GM18870 (cell line): ENCODE measurements around the gene KCNQ4.

Experiments used
- ATAC-seq: cut with Tn5 transposase; IDR thresholded peaks from one replicate; pipeline ENCODE4 v1.9.1; 2021; ENCODE audit warnings: moderate library complexity; ENCODE audit not compliant: unreplicated experiment

KCNQ4 gene

GRCh38 chr1:40794974-40795715, 11.6 kb downstream of the KCNQ4 start:
- no peak for ATAC-seq

- ATAC-seq: no peak
Measured at GRCh38 chr1:40795811-40796586, 12.4 kb downstream of the KCNQ4 start.

DNA sequence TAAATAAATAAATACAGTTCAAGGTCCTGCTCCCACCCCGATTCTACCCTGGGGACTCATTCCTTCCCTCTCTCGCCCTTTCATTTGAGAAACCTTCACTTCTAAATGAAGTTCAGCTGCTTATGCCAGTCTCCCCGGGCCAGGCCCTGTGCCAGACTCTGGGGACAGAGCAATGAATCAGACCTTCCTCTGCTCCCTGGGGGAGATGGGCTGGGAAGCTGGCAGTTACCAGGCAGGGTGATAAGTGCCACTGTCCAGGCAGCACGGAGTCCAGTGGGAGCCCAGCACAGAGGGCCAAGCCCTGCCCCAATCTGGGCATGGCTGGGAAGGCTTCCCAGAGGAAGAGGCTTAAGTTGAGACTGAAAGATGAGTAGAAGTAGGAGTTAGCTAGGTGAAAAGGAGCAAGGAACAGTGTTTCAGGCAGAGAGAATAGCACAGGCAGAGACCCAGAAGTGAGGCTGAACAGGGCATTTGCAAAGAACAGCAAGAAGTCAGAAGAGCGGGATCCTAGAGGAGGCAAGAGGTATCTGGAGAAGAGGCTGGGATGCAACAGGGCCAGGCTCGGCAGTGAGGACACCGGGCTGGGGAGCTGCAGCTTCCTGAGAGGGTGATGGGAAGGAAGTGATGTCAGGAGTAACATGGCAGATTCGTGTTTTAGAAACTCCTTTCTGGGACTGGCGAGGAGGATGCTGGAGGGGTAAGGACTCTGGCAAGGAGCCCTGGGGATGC, 13.5 kb downstream of the KCNQ4 start:
- ATAC-seq: no peak

DNA sequence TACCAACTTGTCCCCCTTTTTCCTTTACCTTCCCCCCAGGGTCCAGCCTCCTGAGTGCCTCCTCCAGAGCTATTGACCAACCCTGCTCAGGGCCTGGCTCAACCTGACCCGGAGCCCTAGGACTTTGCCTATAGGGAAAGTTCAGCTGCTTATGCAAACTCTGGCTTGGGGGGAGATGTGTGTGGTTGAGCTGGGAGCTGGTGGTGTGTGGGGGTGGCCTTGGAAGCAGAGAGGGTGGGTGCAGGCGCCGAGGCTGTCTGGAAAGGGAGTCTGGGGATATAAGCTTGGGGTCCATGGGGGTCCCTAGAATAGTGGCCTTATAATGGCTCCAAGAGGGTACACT, 14.1 kb downstream of the KCNQ4 start:
- no peak for ATAC-seq

DNA sequence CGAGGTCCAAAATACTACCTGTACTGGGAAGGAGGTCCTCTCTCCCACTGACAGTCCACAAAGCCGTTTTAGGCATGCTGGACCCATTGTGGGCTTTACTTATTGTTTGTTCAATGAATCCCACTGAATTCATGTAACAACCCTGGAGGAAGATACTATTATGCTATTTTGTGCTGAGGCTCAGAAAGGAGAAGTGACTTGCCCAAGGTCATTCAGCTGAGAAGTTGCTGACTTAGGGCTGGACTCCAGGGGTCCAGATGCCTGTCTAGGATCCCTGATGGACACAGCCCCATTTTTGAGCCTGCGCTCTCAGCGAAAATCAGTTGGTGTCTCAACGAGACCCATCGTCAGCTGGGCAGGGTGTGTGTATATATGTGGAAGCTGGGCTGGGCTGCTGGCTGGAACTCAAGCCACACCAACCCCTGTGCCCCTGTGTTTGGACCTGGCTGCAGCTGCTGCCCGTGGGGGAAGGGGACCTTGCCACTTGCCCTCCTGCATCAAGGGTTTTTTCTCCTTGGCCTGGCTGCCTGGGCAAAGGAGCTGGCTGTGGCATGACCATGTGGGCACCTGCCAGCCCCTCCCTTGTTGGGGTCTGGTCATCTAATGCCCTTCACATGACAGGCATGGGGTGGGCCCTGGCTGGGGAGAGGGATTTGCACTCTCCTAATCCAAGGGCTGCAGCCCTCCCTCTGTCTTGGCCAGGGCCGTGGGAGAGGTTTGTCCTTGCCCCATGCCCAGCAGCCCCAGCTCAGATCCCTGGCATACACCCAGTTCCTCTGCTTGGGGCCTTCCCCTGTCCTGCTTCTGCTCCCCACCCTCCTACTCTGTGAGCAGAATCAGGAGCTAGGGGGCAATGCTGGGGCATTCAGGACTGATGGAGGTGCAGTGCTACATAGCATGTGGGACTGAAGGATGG, 15.0 kb downstream of the KCNQ4 start:
- no peak for ATAC-seq

GRCh38 chr1:40799351-40799867, 15.8 kb downstream of the KCNQ4 start:
- no peak for ATAC-seq

GRCh38 chr1:40801742-40802077, 18.1 kb downstream of the KCNQ4 start:
- no peak for ATAC-seq

DNA sequence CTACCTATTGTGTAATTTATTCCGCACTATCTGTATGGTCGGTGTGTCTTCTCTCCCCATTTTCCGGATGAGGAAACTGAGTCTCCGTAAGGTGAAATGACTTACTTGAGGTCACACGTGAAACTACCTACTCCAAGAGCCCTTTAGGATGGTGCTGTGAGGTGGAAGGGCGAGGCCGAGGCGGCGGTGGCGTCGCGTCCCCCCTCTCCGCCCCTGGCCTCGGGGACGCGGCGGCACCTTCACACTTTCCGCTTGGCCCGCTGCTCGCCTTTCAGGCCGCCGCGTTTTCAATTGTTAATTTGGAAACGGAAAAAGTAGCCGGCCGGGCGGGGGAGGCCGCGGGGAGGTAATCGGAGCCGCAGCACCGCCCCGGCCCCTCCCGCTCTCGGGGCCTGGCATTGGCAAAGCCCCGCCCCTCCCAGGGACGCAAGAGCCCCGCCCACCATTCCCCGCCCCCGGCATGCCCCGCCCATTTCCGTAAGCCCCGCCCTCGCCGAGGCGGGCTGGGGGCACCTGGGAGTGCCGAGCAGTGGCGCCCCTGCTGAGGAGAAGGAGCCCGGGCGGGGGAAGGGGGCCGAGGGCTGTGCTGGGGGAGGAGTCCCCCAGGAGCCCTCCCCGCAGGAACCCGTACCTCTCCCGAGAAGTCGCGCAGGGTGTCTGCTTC, 18.6 kb downstream of the KCNQ4 start:
- no peak for ATAC-seq

DNA sequence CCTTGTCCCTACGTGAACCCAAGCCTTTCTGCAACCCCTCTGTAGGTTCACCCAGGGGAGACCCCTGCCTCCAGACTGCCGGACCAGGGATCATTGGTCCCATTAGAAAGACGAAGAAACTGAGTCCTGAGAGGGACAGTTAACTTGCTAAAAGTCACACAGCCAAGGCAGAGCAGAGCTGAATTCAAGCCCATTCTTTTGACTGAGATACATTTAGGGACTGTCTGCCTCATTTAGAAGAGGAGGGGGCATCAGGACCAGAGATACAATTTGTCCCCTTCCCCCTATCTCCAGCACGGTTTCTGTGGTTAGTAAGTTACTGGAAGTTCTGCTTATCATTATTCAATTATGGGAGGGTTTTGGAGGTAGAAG, 19.1 kb downstream of the KCNQ4 start:
- no peak for ATAC-seq

- no peak for ATAC-seq
Measured at GRCh38 chr1:40803447-40803846, 19.9 kb downstream of the KCNQ4 start.

DNA sequence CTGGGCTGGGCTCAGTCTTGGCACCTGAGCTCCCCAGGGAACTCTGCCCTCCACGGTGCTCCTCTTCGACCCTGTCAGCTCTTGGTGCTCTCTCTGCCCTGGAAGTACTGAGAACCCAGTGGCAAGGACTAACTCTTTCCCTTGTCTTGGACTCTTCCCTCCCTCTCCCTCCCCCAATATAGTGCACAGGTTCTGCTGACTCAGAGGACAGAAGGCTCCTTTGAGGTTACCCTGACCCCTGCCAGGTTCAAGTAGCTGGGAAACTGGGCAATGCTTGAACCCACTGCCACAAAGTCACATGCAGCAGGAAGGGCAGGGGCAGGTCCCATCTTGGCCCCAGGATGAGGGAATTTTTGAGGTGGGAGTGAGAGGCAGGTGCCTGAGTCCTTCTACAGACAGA, 20.3 kb downstream of the KCNQ4 start:
- no peak for ATAC-seq

- no peak for ATAC-seq
Measured at GRCh38 chr1:40806240-40806639, 22.7 kb downstream of the KCNQ4 start.

DNA sequence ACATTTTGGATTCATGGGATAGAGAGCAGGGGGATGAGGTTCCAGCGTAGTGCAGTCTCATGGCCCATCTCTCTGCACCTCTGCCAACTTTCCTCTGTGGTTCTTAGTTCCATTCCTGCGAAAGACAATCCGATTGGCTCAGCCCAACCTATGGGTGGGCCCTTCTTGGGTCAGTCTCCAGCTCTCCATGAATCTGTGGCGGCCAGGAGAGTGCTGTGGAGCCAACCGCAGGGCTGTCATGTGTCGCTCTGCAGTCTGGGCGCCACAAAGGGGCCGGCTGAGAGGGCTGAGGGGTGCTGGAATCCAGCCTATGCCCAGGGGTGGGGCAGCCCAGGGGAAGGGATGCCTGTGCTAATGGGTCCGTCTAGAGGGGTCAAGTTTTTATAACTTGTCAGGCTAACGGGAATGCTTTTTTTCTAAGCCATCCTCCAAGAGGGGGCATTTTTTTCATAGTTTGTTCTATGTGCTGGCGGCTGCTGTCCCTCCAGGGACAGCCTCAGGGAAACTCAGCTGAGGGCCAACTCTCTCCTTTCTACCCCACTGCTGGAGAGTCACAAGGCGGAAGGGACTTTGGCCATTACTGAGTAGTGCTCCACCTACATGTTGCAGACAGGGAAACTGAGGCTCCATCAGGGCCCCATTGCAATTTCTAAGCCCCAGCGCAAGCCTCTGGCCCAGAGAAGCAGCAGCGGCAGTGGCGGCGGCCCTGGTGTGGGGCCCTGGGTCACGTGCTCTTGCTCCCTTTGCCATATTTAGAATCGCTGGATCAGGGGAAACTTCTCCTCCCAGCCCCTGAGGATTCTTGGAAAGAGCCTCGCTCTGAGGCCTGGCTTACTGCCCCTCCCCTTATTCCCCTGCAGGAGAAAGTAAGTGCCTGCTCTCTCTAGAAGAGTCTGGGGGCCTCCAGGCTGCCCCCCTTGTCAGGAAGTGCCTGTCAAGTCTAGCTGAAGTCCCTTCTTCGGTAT, 23.4 kb downstream of the KCNQ4 start:
- no peak for ATAC-seq

DNA sequence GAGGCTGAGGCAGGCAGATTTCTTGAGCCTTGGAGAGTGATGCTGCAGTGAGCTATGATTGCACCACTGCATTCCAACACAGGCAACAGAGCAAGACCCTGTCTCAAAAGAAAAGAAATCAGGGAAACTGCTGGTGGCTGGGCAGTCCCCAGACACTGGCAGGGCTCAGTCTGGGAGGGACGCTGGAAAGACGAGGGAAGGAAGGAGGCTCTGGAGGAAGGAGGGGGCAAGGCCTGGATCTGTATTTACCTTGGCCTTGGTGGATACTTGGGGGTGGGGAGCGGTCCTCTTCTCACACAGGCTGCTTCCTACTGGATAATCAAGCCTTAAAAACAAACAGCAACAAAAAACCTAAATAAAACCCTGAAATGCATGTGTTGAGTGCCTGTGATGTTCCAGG, 24.4 kb downstream of the KCNQ4 start:
- ATAC-seq: no peak

DNA sequence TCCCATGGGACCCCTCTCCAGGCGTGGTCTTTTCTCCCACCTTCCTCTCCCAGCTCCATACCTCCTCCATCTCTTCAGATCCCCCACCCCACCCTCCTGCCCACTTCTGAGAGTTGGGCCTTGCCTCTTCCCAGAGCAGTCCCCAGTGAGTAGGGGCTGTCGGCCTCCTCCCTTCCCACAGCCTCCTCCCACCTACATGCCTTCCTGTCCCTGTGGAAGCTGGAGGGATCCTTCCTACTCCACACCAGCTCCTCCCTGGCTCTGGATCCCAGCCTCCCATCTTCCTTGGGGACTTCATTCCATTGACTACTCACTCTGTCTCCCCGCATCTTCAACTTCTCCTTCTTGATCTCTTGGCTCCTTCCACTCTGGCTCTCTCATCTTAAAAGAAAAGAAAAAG, 24.9 kb downstream of the KCNQ4 start:
- no peak for ATAC-seq

DNA sequence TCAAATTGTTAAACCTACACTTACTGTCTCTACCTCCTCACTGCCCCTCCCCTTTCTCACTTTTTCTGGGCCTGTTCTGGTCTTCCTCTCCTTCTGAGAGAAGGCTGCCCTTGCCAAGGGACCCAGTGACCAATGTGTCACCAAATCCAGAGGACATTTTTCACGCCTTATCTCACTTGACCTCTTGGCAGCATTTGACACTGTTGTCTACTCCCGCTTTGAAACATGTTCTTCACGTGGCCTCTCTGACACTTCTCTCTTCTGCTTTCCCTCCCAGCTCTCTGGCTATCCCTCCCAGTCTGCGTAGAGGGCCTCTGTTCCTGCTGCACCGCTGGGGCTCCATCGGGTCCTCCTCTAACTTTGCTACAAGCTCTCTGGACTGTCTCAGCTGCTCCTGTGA, 25.3 kb downstream of the KCNQ4 start:
- no peak for ATAC-seq

GRCh38 chr1:40810927-40811326, 27.3 kb downstream of the KCNQ4 start:
- no peak for ATAC-seq

- ATAC-seq: no peak
Measured at GRCh38 chr1:40815420-40815819, 31.8 kb downstream of the KCNQ4 start.

- no peak for ATAC-seq
Measured at GRCh38 chr1:40817791-40818263, 34.2 kb downstream of the KCNQ4 start.
